HG03066 (cell line): ENCODE measurements around the gene SLC22A24.
"Not testable (repeated sequence)": the region's sequence is repeated elsewhere in the genome, so short reads cannot be mapped to it uniquely, and the experiment has no call there.

Experiments used
- ATAC-seq: cut with Tn5 transposase; IDR thresholded peaks from one replicate; pipeline ENCODE4 v1.9.1; 2021; ENCODE audit warnings: low read depth; ENCODE audit not compliant: unreplicated experiment

Gene SLC22A24

DNA sequence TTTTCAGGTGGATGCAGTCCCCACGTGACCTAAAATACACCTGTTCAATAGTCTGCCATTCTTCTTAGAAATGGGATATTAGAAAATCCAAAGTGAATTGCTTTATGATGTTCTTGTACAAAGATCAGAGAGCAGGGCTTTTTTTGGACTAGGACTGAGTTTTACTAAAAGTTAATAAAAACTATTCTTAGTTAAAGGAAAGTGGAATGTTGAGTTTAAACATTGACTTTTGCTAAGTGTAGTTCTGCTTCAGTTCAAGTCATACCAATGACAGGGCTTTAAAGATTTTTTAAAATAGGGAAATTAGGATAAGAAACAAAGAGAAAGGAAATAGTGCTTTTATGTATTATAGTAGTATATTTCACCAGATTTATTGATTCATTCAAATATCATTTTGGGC, at the start of gene SLC22A24:
TSS of gene SLC22A24 (minus strand) at position 101 of the 400 bp plus-strand sequence. CDS start 442 bp downstream, outside the sequence.
- no peak for ATAC-seq

DNA sequence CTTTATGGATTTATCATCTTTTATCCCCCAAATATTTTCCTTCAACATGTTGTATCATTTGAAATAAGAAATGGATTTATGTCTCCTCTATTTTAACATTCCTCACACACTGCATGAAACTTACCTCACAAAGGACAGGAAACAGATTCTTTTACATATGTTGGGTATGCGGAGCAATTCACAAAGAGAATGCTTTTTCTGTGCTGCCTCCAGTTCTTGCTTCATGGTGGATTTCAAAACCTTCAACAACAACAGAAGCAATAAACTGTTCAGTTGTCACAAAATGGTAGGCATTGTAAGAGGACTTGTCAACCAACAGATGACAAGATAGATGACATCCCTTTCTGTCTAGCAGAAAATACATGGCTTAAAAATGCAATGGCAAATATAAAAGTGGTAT, 36.5 kb upstream of the SLC22A24 start:
- no peak for ATAC-seq

DNA sequence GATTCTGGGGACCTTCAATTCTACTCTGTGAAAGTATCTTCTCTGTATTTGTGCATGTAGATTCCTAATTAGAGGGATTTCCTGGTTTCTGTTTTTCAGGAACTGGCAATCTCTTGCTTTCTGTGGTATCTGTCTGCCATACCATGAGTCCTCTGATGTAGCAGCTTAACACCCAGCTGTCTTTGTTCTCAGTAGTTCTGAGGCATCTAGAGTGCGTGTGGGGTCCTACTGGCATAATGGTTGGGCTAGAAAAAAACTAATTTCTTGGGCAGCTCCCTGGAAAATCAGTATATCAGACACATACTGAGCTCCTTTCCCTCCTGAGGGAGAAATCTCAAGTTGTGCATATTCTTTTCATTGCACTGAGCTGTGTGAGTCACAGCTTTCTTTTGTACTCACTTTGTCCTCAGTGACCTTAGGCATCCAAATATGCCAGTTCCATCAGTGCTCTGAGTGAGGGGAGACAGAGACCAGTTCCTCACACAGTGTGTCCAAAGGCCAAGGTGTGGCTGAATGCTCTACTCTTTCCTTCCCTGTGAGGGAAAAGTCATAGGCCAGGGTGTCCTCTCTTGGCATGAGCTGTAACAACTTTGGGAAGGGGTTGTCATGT, 35.5 kb upstream of the SLC22A24 start:
- no peak for ATAC-seq

DNA sequence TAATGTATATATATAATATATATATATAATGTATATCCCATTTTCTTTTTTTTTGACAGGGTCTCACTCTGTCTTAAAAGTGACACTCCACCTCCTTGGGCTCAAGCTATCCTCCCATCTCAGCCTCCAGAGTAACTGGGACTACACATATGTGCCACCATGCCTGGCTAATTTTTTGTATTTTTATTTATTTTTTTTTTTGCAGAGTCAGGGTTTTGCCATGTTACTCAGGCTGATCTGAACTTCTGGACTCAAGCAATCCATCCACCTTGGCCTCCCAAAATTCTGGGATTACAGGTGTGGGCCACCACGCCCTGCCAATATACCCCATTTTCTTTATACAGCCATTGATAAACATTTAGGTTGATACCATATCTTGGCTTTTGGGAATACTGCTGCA, 33.9 kb upstream of the SLC22A24 start:
- no peak for ATAC-seq

GRCh38 chr11:63165706-63166310, 21.8 kb upstream of the SLC22A24 start:
- ATAC-seq = no peak

- no peak for ATAC-seq
These were observed 11.8 kb upstream of the SLC22A24 start for GRCh38 chr11:63155794-63156193.

DNA sequence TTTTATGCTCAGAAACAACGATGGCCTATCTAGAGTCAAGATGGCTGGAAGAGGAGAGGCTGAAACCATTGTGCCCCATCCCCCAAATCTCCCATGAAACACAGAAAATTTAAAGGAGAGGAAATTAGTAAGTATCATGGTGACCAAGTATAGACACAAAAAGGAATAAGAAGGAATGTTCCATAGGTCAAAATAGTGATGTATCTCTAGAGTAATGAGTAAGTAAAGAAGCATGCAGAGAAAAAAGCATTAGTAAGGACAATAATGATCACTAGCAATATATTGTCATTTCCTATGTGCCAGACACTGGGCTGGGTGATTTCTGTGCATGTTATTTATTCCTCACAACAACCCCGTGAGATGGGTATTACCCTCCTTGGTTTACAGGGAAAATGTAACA, 2.6 kb upstream of the SLC22A24 start:
- ATAC-seq = no peak

GRCh38 chr11:63142459-63142858, 1.6 kb downstream of the SLC22A24 start:
- ATAC-seq = no peak

- ATAC-seq = no peak
These were observed 10.8 kb downstream of the SLC22A24 start for GRCh38 chr11:63132985-63133775.

DNA sequence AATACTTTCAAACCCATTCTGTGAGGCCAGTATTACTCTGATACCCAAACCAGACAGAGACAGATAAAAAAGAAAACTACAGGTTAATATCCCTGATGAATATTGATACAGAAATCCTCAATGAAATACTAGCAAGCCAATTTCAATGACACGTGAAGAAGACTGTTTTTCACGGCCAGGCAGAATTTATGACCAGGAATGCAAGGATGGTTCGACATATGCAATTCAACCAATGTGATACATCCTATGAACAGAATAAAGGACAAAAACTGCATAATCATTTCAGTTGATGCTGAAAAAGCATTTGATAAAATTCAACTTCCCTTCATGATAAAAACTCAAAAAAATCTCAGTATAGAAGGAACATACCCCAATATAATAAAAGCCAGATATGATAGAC, 44.5 kb downstream of the SLC22A24 start:
- ATAC-seq = no peak

- ATAC-seq = no peak
These were observed 63.3 kb downstream of the SLC22A24 start for GRCh38 chr11:63080682-63081081.

DNA sequence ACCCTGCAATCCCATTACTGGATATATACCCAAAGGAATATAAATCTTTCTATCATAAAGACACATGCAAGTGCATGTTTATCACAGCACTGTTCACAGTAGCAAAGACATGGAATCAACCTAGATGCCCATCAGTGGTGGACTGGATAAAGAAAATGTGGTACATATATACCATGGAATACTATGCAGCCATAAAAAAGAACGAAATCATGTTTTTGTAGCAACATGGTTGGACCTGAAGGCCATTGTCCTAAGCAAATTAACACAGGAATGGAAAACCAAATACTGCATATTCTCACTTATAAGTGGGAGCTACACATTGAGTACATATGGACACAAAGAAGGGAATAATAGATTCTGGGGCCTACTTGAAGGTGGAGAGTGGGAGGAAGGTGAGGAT, 97.8 kb downstream of the SLC22A24 start:
- not testable (repeated sequence) for ATAC-seq

GRCh38 chr11:63042596-63042995, 101.4 kb downstream of the SLC22A24 start:
- ATAC-seq = no peak

GRCh38 chr11:63032457-63032856, 111.6 kb downstream of the SLC22A24 start:
- ATAC-seq = no peak
